Forelimb muscle (tissue), 1 donor: ENCODE results near the gene NTN1. TPM values are rescaled to one million over a fixed set of nuclear protein-coding genes. Genes with fewer than 3 reads are reported as not detected.
A peak's percentile ranks its signal among the peaks of the same experiment; 100 is the strongest.

ENCODE experiments used
- DNase-seq: peaks from one replicate; pipeline ENCODE4 v3.0.0-alpha.2; 2013; ENCODE audit warnings: low read depth
- polyA plus RNA-seq: library from polyadenylated mRNA; unstranded; fragments of 120-200 nt; gene quantifications from one replicate; pipeline ENCODE4 v1.2.1, GENCODE V29; 2013; ENCODE audit not compliant: insufficient read length

The NTN1 gene
- polyA plus RNA-seq, 1 donor, result 7.4 TPM

DNA sequence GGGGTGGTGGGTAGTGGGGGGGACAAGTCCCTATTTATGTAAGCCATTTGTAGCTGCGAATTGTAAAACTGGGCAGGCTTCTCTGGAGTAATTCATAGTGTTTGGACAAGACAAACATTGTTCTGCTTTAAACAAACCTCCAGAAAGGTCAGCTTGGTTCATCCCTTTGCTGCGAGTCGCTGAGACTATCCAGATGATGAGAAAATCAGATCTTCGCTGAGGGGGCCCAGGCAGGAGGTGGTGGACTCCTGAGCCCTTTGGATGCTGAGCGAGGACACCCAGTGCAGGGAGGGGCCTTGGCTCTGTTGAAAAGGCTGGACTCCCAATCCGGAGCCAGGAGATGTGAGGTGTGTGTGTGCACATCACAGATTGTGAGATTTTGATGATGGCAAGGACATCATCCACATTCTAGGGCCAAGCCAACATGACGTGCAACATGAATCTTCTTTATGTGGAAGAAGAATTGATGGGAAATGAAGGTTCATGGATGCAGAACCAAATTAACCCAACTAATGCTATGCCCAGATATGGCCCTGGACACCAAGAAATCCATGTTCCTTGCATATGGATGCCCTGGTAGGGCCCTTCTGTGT, 15.0 kb upstream of the NTN1 start:
- no peak for DNase-seq

DNA sequence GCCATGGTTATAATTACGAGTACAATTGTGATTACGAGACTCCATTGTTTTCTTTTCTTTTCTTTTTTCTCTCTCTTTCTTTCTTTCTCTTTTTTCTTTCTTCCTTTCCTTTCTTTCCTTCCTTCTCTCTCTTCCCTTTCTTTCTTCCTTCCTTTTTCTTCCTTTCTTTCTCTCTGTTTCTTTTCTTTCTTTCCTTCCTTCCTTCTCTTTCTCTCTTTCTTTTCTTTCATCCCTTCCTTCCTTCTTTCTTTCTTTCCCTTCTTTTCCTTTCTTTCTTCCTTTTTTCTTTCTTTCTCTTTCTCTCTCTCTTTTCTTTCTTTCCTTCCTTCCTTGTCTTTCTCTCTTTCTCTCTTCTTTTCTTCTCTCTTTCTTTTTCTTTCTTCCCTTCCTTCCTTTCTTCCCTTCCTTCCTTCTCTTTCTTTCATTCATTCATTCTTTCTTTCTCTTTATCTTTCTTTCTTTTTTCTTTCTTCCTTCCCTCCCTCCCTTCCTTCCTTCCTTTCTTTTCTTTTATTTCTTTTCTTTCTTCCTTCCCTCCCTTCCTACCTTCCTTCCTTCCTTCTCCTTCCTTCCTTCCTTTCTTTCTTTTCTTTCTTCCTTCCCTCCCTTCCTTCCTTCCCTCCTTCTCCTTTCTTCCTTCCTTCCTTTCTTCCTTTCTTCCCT, 14.1 kb upstream of the NTN1 start:
- DNase-seq, result no peak

DNA sequence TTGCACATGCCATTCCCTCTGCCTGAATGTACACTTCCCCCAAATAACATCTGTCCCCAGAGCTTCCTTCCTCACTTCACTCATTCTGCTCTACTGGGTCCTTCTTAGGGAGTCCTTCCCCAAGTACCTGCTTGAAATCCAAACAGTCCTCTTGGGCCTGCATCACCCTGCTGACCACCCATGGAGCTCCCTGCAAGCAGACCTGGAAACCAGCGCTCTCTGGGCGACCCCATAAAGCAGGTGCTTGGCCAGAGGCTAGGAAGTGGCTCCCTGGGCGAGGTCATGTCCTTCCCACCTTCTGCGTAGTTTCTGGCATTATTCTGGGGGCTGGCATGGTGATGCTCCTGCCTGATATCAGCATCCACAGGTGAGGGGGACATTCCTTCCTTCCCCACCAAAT, 12.2 kb upstream of the NTN1 start:
- no peak for DNase-seq

DNA sequence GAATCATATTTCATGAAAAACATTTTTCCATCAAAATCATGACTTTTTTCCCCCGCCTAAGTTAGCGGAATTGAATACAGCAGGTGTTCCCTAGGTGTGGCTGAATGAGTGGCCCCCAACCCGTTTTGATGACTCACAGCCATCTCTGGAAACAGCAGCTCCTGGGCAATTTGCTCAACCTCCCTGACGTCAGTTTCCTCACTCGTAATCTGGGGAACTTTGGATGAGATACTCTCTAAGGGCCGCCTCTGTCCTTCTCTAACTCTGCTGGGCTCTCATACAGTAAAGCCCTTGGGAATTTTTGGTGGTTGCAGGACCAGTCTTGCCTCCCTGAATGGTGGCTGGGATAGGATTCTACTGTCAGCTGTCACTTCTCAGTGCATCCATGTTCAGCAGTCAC, 11.6 kb upstream of the NTN1 start:
- no peak for DNase-seq

DNA sequence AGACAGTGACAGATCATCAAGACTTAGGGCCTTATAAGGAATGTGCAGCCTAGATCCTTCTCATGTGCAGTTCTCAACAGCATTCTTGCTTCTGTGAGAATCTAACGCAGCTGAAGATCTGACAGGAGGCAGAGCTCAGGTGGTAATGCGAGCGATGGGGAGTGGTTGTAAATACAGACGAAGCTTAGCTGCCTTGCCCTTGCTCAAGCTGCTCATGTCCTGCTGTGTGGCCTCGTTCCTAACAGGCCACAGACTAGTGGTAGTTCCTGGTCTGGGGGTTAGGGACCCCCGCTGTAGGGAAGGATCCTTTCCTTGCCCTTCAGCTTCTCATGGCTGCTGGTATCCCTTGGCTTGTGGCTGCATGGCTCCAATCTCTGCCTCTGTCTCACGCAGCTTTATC, 10.3 kb upstream of the NTN1 start:
- DNase-seq, result no peak

DNA sequence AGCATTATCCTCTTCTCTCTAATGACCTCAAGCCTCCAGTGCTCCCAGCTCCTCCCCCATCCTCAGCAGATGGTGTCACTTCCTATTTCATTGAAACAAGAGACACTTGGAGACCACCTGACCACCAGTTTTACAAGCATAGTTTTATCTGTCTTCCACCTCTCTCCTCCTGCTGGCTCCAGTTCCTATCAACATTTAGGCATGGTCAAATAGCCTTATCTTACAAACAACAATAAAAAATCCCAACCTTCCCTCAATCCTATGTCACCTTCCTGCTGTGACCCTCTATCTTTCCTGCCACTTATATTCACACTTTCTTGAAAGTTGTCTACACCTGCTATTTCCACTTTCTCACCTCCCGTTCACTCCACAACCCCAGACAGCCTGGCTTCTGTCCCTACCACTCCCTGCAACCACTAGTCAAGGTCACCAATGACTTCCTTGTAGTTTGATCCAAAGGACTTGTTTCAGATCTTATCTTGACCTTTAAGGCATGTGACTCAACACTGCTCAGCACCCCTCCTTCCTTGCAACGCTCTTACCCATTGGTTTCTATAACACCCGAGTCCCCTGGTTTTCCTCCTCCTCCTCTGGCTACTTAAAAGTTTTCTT, 4.3 kb upstream of the NTN1 start:
- DNase-seq, result no peak

DNA sequence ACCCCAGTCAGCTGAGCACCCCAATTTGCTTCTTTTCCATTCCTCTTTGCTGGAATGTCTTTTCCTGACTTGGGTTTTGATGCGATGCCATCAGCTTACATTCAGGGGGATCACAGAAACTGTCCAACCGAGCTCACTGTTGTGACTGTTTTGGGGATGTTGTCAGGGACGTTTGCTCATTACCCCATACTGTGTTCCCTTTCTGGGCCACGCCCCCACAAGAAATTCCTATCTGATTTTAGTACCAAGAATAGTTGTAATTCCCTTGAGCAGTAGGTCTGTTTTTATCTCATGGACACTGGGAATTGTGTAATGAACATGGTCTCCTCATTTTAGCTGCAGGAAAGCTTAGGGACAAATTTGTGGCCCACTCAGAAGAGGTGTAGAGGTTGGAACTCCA, 2.6 kb upstream of the NTN1 start:
- DNase-seq, result no peak

DNA sequence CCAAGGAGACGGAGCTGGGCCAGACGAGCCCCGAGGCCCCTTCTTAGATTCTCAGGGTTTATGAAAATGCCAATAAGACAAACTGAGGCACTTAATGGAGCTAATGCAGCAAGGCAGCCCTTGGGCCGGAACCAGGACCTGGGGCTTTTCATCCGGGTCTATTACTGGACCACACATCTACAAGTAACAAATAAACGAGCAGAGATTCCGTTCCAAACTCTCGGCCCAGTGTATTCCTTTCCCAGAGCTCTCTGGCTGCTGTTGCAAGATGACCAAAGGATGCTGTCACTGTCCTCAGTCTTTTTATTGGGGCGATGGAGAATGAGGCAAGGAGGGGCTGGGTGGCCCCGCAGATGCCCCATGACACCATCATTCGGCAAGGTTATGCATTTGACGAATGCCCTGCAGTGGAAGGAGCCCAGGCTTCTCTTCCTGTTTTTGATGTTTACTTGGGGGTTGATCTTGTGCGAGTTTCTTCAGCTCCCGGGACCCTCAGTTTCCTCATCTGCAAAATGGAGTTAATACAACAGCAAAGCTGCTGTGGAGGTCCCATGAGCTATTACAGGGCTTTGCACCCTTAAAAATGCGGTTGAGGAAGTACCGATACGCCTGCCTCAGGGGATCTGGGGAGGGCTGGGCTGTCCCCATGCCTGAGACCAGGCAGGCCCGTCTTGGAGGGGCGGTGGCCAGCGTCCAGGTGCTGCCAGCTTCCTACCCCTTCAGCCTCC, 1.1 kb upstream of the NTN1 start:
- DNase-seq, result no peak

DNA sequence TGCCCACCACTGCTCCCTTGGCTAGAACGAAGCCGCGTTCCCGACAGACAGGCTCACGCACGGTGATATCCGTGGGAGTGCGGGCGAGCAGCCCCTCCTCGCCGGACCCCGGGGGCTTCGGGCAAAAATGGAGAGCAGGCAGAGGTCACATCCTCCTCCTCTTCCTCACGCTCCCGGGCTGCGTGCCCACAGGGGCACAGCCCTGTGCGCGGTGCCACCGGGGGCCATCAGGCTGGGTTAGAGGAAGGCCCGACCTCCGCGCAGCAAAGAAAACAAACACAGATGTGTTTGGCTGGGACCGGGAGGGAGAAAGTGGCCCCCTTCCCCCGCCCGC, 519 bp upstream of the NTN1 start:
- no peak for DNase-seq

DNA sequence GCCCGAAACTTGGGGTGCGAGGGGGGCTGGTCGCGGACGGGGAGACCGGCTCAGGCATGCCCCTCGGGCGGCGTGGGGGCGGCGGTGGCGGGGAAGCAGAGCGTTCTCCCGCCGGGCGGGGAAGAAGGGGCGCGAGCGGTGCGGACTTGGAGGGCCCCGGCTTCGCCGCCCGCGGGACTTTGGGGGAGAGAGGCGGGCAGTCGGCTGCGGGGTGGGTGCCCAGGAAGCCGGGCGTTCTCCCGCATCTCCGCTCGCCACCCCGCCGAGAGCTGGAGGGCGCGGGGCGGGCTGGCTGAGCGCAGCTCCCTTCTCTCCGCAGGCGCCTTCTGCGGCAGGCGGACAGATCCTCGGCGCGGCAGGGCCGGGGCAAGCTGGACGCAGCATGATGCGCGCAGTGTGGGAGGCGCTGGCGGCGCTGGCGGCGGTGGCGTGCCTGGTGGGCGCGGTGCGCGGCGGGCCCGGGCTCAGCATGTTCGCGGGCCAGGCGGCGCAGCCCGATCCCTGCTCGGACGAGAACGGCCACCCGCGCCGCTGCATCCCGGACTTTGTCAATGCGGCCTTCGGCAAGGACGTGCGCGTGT, 772 bp downstream of the NTN1 start:
- no peak for DNase-seq

DNA sequence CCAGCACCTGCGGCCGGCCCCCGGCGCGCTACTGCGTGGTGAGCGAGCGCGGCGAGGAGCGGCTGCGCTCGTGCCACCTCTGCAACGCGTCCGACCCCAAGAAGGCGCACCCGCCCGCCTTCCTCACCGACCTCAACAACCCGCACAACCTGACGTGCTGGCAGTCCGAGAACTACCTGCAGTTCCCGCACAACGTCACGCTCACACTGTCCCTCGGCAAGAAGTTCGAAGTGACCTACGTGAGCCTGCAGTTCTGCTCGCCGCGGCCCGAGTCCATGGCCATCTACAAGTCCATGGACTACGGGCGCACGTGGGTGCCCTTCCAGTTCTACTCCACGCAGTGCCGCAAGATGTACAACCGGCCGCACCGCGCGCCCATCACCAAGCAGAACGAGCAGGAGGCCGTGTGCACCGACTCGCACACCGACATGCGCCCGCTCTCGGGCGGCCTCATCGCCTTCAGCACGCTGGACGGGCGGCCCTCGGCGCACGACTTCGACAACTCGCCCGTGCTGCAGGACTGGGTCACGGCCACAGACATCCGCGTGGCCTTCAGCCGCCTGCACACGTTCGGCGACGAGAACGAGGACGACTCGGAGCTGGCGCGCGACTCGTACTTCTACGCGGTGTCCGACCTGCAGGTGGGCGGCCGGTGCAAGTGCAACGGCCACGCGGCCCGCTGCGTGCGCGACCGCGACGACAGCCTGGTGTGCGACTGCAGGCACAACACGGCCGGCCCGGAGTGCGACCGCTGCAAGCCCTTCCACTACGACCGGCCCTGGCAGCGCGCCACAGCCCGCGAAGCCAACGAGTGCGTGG, 1.5 kb downstream of the NTN1 start:
- DNase-seq, result no peak

DNA sequence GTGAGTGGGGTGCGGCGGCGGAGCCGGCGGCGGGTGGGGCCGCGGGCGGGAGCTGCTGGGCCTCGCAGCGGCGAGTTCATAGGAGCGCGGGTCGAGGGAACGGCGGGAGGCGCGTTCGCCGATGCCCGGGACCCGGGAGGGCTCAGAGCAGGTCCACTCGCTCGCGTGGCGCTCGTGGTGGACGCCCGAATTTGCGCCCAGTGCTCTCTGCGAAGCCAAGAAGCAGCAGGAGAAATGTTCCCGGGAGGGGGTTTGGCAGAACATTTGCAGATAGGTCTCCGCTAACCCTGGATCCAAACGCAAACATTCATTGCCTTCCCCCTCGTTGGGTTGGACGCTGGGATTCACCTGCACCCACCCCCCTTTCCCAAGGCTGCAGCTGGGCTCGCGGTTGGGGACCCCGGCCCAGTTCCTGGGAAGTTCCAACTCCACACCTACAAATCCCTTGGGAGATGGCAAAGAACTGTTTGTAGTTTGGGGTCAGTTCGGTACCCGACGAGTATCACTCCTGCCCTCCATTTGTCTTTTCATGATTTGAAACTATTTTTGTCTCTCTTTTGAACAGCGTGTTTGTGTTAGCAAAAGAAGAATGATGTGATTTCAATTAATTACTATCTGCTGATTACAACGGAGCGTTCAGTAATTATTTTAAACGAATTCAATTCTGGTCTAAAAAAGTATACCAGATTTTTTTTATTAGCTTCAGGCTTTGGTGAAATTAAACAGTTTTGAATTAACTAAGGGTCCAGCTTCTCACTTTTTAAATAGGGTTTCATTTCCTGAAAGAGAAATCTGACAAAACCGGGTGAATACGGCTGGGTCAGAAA, 2.3 kb downstream of the NTN1 start:
- no peak for DNase-seq

DNA sequence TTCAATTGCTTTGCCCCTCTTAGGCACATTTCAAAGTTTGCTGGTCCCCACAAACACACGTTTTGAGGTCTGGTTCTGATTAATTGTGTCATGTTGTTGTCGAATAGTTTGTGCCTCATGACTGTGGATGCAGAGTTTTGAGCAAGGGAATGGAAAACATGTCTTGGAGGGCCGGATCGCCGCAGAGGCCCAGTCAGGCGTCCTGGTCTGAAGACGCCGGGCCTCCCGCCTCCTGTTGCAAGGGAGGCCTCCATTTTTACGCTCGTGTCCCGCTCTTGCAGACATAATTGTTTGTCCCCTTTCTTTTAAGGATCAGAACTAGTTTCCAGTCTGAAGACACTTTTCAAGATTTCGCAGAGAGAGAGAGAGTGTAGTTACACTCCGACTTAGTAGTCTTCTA, 3.2 kb downstream of the NTN1 start:
- DNase-seq, result no peak

DNA sequence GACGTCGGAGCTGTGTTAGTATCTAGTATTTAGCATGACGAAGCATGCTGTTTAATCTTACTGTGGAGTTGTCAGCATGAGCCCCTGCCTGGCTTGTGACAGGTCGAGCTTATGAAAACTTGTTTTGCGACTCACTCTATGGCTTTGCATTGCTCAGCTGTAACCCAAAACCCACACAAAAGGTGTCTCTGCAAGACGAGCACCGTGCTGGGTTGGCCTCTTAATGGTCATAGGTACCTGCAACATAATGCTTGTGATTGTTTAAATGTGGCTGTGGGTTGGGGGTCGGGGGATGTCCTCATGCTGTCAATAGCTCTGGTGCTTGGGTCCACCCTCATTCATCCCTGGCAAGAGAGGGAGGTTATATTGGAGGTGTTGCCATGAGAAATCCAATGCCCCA, 5.4 kb downstream of the NTN1 start:
- DNase-seq, result no peak

DNA sequence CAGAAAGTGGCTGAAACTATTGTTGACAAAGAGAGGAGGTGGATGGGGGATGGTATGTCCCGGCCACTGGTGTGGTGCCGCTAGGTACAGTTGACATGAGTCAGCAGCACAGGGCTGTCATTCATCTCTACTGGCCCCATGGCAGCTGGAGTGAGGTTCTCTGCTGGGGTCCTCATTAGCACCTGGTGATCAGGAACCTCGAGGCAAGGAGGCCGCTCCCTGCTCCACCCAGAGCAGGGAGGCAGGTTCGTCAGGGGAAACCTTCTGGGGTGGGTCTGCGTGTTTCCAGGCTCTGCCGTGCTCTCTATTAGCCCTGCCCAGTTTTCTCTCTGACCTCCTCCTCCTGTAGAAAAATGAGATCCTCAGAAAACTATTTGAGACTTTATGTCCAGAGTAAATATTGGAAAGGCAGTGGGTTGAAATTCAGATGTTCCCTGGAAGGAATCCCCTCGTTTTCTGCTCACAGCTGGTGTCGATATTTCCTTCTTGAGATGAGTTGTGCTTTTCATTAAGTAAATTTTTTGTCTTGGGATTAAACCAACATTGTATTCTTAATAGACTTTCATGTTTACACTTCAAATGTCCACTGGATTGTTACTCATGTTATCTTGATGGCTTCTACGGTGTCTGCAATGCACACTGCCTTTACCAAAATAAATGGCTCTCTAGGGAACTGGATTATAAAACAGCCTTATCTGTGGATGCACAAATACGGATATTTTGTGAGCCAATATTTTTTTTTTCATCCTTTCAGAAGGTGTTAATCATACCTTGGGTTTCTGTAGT, 7.1 kb downstream of the NTN1 start:
- DNase-seq, result peak; percentile 55

DNA sequence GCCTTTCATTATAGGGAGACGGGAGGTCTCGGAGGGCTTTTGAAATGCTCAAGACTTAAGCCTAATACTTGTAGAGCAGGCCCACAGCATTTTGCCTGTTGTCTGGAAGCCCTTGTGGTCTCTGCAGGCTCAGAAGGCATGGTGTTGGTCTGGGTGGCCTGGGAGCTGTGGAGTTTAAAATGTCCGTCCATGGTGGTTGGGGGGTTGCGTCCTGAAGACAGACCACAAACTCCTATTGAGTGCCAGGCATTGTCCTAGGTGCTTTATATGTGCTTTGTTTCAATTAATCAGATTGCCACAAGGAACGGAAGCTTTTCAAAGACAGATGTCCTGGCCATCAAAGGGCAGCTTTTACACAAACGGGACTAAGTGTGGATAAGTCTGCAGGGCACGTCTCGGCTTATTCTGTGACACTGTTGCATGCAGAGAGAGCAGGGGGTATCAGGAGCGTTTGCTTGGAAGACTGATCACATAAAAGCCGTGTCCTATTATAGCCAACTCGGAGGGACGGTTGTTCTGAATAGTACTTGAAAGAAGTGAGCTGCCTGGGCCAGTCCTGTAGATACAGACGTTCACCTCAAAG, 7.8 kb downstream of the NTN1 start:
- no peak for DNase-seq

DNA sequence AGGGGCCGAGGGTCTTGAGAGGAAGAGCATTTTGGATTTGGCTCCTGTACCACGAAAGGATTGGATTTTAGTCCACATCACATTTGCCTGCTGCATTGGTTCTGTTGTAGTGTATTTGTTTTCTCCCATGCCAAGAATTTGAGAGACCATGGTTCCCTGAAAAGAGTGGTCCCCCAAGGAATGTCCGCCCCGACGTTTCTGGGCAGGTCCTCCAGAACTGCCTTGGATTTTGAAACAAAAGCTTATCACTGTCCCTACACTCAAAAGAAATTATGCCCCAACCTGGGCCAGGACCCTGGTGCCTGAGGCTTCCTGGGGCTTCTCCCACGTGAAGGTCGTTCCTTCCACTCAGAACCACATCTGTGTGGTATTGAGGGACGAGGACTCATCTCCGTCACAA, 10.8 kb downstream of the NTN1 start:
- no peak for DNase-seq

DNA sequence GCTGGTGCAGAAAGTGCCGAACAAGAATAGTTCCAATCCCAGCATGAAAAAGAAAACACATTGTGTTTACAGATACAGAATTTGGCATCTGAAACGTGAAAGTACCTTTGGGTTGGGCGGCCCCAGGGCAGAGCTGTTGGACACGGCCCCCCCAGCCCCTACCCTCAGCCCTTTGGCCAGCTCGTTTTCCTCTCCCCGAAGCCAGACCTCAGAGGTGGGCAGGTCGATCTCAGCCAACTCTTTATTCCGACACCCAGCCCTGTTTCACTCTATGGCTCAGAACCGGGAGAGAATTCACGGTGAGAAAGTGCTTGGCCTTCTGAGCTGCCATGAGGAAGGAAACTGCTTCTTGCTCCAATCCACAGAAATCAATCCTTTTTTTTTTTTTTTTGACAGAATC, 11.3 kb downstream of the NTN1 start:
- DNase-seq, result no peak

DNA sequence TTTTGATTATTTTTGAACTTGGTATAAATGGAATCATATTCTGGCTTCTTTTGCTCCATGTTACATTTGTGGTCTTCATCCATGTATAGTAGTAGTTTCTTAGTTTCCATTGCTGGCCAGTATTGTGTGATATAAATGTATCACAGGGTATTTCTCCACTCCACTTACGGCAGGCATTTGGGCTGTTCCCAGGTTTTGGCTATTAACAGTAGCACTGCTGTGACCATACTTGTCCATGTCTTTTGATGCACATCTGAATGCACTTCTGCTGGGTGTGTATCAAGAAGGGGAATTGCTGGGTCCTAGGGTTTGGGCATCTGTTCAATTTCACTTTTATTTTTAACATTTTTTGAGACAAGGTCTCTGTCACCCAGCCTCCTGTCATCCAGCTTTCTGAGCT, 13.9 kb downstream of the NTN1 start:
- DNase-seq, result no peak

DNA sequence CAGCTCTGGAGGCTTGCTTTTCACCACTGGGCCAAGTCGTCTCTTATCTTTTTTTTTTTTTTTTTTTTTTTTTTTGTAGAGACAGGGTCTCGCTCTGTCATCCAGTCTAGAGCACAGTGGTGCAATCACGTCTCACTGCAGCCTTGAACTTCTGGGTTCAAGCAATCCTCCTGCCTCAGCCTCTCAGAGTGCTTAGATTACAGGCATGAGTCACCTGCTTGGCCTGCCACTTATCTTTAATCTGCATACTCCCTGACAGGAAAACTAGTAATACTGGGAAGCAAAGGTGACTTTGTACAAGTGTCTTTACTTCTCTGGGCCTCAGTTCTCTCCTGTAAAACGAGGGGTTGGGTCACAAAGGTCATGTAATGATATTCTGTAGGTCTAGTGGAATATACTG, 15.0 kb downstream of the NTN1 start:
- DNase-seq, result no peak
